ENCODE measurements around the gene SIM2.

DNA sequence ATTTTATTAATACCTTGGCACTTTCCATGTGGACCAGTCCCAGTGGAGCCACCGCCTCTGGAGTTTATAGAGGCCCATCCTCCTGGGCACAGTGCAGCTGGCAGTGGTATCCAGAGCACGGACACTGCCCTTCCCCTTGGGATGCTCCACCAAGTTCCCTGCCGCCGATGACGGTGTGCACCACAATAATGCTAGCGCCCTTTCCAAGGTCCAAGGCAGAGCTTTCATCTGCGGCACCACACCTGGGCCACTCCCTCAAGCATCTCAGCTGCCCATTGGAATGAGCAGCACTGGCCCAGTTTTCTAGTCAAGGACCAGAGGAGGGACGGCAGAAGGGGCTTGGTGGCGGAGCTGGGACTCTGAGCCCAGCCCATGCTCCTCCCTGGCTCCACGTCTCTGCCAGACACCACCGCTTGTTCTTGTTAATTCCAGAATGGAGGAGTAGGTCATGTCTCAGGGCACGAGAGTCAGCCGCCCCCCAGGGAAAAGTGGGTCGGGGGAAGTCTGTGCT, 24.5 kb downstream of the SIM2 start:
- TF ChIP-seq POLR2A (IDR thresholded peaks at IDR 0.05): no peak
- TF ChIP-seq, protein P1, sequence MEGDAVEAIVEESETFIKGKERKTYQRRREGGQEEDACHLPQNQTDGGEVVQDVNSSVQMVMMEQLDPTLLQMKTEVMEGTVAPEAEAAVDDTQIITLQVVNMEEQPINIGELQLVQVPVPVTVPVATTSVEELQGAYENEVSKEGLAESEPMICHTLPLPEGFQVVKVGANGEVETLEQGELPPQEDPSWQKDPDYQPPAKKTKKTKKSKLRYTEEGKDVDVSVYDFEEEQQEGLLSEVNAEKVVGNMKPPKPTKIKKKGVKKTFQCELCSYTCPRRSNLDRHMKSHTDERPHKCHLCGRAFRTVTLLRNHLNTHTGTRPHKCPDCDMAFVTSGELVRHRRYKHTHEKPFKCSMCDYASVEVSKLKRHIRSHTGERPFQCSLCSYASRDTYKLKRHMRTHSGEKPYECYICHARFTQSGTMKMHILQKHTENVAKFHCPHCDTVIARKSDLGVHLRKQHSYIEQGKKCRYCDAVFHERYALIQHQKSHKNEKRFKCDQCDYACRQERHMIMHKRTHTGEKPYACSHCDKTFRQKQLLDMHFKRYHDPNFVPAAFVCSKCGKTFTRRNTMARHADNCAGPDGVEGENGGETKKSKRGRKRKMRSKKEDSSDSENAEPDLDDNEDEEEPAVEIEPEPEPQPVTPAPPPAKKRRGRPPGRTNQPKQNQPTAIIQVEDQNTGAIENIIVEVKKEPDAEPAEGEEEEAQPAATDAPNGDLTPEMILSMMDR (IDR thresholded peaks at IDR 0.05): no peak

Data from testis (tissue), 2 donors.